GM06990 (cell line): ENCODE measurements around the gene DPH3.

ENCODE experiments used
- DNase-seq: peaks from one replicate; pipeline ENCODE4 v3.0.0-alpha.2; 2011; ENCODE audit not compliant: insufficient read length; ENCODE audit errors: extremely low read depth
- H3K27me3 ChIP-seq: replicated peaks from 2 replicates; pipeline ENCODE4 v1.6.0; 2011; ENCODE audit warnings: low read length; ENCODE audit not compliant: control insufficient read depth, insufficient read depth
- H3K36me3 ChIP-seq: 2 replicates; pipeline ENCODE4 v1.5.1; 2011; ENCODE audit warnings: low read length; ENCODE audit not compliant: control insufficient read depth, insufficient read depth
- H3K4me3 ChIP-seq: replicated peaks from 2 replicates; pipeline ENCODE4 v1.5.1; 2011; ENCODE audit warnings: low read depth, mild to moderate bottlenecking, control low read depth, low read length
- TF ChIP-seq, protein P1 (sequence below): IDR thresholded peaks from 2 replicates; pipeline ENCODE4 v1.5.1; 2011; ENCODE audit warnings: low read length, control low read depth, mild to moderate bottlenecking, inconsistent platforms; ENCODE audit not compliant: insufficient read depth, poor library complexity, severe bottlenecking

The DPH3 gene

GRCh38 chr3:16288664-16289063, 23.9 kb upstream of the DPH3 start:
- TF ChIP-seq, protein P1, sequence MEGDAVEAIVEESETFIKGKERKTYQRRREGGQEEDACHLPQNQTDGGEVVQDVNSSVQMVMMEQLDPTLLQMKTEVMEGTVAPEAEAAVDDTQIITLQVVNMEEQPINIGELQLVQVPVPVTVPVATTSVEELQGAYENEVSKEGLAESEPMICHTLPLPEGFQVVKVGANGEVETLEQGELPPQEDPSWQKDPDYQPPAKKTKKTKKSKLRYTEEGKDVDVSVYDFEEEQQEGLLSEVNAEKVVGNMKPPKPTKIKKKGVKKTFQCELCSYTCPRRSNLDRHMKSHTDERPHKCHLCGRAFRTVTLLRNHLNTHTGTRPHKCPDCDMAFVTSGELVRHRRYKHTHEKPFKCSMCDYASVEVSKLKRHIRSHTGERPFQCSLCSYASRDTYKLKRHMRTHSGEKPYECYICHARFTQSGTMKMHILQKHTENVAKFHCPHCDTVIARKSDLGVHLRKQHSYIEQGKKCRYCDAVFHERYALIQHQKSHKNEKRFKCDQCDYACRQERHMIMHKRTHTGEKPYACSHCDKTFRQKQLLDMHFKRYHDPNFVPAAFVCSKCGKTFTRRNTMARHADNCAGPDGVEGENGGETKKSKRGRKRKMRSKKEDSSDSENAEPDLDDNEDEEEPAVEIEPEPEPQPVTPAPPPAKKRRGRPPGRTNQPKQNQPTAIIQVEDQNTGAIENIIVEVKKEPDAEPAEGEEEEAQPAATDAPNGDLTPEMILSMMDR = no peak
- DNase-seq = no peak
- no peak overlapping the region for H3K4me3 ChIP-seq
- no peaks in the 10 kb centered on the region; the same call in 1 of the 2 replicates for H3K36me3 ChIP-seq
- no peaks in the 10 kb centered on the region for H3K27me3 ChIP-seq

DNA sequence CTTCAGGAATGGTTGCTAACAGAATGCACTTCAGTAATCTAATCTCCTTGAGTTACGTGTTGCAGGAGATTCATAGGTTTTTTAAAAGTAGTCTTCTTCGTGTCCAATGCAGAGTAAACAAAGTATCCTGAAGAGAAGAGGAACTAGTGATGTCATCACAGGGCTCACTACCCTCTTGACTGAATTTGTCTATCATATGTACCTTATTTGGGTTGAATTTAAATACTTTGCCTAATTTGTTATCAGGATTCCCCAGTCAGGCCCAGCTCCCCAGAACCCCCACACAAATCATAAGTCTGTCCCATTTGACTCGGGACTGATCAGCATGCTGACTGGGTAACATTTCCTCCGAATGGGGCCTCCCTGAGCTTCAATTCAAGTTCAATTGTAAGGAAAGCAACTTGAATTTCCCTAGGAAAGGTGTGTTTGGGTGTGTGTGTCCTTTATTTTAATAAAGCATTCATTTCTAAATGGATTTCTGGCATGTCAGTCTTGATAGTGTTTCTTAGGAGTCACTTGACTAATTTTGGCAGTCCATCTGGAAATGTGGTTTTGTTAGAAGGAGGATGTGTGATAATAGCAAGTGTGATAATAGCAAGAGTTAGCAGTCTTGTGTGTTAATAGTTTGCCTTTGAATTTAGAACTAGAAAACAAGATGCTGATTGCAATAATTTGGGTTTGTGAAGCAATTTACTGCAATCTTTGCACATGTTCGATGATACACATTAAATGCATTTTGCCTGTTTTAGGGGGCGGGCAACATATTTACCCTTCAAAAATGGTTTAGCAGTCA, 22.2 kb upstream of the DPH3 start:
- peak overlapping the region; percentile 5; the same call in 1 of the 2 replicates for H3K4me3 ChIP-seq
- H3K27me3 ChIP-seq = no peaks in the 10 kb centered on the region
- DNase-seq = no peak
- no peaks in the 10 kb centered on the region; the same call in 1 of the 2 replicates for H3K36me3 ChIP-seq
- TF ChIP-seq, protein P1 = no peak

GRCh38 chr3:16286161-16286560, 21.4 kb upstream of the DPH3 start:
- H3K36me3 ChIP-seq = no peaks in the 10 kb centered on the region; the same call in 1 of the 2 replicates
- DNase-seq = no peak
- H3K4me3 ChIP-seq = 0 out of 2 replicates have a peak overlapping the region, but pooled peaks have one; percentile 5
- TF ChIP-seq, protein P1 = no peak
- H3K27me3 ChIP-seq = no peaks in the 10 kb centered on the region

DNA sequence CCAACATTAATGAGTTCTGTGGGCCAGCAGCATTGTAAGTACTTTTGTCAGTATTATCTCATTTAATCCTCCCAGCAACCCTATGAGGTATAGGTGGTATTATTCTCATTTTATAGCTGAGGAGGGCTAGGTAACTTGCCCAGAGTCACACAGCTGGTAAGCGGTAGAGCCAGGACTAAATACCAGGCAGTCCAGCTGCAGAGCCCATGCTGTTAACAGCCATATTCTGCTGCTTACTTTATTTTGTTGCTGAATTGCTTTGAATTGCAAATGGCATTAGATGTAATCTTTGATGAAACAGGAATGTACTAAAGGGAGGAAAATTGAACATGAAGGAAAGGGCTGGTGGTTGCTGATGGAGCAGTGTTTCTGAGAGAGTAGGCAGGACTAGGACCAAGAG, 19.9 kb upstream of the DPH3 start:
- TF ChIP-seq, protein P1 = no peak
- DNase-seq = no peak
- Histone ChIP-seq H3K4me3 (no peak overlapping the region), H3K27me3 (no peaks in the 10 kb centered on the region), H3K36me3 (no peaks in the 10 kb centered on the region)

DNA sequence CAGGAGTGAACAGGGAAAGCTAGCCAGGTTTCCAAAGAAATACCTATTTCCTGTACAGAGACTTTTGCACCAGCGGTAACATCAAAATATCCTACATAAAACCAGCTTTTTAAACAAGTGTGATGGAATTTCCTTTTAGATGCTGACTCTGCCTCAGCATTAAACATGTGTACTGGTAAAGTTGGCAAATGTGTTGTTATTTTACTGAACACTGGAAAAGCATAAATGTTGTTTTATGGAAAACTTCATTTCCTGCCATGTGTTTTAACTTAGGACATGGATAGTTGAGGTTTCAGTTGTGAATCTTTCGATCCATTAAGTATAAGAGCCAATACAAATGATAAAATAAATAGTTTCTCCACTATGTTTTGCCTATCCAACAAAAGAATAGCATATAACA, 15.9 kb upstream of the DPH3 start:
- Histone ChIP-seq H3K36me3 (peaks cover 2% of the 10 kb centered on the region), H3K4me3 (no peak overlapping the region), H3K27me3 (no peaks in the 10 kb centered on the region)
- TF ChIP-seq, protein P1 = no peak
- no peak for DNase-seq
